Raji (cell line): Measurements from ENCODE around the gene KIF2C.

Experiments used
- POLR2A ChIP-seq: IDR thresholded peaks from 2 replicates; pipeline ENCODE4 v1.6.1; 2011; ENCODE audit warnings: low read depth, low read length, control low read depth; ENCODE audit not compliant: insufficient read depth

Gene KIF2C

DNA sequence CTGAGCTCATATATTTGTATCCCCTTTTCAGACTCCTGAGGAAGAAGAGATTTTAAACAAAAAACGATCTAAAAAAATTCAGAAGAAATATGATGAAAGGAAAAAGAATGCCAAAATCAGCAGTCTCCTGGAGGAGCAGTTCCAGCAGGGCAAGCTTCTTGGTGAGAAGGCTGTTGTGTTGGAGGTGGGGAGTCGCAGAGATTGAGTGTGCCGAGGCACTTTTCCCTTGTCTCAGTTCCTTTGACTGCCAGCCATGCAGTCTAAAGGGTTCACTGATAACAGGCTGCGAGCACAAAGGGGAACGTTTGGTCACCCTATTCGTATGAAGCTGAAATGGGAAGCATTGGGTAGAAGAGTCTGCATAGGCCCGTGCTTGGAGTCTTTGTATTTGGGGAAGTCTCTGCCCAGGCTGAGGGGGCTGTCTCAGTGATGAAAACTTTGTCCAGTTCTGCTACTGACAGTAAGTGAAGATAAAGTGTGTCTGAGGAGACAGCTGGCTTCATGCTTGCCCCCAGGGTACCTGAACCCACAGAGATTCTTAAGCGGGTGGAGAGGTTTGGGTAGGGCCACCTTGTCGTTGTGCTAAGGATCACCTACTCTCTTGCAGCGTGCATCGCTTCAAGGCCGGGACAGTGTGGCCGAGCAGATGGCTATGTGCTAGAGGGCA is 38.5 kb downstream of the KIF2C start:
- TF ChIP-seq POLR2A, result no peak

DNA sequence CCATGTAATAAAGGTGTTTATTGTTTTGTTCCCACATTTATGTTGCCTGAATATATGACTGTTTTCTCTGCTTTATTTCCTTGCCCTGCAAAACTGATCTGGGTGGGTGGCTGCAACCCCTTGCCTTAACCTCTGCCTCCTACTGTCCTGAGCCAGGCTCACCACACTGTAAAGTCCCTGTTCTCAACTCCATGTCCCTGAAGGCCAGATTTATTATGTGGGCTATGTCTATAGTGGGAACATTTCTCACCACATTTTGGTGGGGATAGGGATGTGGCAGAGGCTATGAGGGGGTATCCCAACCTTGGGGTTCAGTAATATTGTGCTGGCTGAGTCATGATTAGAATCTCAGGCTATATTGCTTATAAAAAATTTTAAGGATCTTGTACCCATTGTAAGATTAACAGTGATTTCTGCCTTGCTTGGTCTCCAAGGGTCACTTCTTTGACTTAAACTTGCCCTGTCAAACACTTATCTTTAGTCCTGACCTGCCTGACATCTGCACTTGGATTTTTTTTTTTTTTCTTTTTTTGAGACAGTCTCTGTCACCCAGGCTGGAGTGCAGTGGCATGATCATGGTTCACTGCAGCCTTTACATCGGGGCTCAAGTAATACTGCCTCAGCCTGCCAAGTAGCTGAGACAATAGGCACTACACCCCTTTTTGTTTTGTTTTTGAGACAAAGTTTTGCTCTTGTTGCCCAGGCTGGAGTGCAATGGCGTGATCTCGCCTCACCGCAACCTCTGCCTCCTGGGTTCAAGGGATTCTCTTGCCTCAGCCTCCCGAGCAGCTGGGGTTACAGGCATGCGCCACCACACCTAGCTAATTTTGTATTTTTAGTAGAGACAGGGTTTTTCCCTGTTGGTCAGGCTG is 39.3 kb downstream of the KIF2C start:
- TF ChIP-seq POLR2A, result no peak

DNA sequence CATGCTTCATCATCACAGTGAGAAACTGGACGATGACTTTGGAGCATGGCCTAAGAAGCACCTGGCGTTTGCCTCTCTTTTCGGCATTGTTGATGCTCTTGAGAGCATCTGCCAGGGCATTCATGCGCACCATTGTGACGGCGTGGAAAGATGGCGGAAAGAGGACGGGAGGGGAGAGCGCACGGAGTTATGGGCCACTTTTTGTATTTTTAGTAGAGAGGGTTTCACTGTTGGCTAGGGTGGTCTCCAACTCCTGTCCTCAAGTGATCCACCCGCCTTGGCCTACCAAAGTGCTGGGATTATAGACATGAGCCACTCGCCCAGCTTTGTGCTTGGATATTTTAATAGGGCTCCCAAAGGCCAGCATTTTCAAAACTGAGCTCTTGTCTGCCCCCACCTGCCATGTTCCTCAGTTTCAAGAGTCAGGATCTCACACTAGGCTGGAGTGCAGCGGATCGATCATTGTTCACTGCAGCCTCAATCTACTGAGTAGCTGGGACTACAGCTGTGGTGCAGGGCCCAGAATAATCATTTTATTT is 41.0 kb downstream of the KIF2C start:
- no peak for TF ChIP-seq POLR2A

DNA sequence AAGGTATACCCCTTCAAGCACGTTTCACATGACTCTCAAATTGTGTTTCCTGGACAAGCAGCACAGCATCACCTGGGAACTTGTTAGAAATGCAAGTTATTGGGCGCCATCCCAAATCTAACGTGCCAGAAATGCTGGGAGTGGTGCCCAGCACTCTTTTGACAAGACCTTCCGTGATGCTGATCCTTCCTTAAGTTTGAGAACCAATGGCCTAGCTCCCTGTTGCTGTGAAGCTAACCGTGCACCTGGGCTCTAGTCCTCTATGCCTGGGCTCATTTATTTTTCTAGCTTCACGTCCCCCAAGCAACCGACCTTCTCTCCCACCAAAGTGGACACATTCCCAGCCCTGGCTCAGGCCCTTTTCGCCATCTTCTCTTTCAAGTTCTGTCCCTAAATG is 44.1 kb downstream of the KIF2C start:
- TF ChIP-seq POLR2A, result 0 out of 2 replicates have a peak, but pooled peaks have one; percentile 7

DNA sequence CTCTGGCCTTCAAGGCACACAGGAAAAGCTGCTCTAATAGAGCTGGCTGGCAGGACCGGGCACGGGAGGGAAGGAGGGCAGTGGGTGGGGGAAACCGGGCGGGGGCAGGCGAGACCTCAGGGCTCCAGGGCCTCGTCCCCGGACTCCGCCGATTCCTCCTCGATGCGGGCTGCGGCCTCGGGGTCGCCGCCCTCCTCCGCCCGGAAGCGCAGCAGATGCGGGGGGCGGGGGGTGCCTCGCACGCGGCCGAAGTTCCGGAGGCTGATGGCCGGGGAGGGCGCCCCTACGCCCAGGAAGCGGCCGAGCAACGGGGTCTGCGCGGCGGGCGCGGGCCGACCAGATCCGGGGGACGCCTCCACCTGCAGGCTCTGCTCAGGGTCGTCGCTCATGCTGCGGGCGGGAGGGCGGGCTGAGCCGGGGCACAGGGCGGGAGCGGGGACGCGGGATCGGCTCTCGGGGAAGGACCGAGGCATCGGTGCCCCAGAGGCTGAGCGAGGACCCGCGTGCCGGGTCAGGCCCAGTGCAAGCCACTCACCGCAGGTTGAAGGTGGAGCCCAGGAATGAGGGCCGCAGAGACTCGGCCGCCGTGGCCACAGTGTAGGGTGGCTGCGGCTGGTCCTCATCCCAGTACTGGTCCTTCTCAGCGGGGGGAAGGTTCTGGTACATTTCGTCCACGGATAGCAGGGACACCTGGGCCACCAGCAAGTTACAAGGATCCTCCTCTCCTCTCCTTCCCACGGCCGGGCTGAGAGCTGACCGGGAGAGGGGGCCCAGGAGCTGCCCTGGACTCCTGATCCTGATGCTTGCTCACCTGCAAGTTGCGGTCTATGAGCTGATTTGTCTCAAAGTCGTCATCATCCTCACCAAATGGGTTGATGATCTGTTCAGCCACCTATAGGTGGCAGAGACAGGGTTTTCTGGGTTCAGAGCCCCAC is 44.7 kb downstream of the KIF2C start:
- no peak for TF ChIP-seq POLR2A

DNA sequence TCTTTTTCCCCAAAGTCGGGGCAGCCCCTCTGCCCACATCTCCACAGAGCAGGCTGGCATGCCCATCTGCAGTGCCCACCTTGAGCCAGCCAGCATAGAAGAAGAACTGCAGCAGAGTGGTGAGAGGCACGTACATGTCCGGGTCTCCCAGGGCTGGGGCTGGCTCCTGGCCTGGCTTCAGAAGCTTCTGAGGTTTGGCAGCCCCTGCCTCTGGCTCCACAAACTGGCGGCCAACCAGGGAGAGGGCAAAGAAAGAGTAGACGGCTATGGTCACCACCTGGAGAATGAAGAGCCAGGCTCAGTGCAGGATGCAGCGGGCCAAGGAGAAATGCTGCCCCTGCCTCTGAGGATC is 45.4 kb downstream of the KIF2C start:
- TF ChIP-seq POLR2A, result no peak

DNA sequence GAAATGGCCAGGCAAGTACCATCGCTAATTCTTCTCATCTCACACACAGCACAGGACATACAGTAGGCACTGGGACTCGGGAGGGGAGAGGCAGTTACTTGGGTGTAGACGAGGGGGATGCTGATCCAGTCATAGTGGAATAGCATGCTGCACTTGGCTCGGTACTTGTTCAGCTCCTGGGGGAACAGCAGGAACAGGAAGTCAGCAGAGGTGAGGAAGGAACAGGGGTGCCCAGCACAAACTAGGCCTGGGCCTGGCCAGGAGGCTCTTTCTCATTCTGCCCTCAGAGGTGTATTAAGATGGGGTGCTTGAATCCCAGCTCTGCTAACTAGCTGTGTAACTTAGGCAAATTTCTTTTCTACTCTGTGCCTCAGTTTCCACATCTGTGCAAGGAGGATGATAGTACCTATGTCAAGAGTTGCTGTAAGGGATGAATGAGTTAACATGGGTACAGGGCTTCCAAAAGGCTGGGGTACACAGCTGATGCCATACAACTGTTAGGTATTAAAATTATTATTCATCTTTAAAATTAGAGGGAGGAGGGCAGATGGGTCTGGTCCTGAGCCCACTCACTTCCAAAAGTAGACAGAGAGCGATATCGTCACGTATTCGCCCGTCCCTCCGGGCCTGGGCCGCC is 46.0 kb downstream of the KIF2C start:
- no peak for TF ChIP-seq POLR2A

DNA sequence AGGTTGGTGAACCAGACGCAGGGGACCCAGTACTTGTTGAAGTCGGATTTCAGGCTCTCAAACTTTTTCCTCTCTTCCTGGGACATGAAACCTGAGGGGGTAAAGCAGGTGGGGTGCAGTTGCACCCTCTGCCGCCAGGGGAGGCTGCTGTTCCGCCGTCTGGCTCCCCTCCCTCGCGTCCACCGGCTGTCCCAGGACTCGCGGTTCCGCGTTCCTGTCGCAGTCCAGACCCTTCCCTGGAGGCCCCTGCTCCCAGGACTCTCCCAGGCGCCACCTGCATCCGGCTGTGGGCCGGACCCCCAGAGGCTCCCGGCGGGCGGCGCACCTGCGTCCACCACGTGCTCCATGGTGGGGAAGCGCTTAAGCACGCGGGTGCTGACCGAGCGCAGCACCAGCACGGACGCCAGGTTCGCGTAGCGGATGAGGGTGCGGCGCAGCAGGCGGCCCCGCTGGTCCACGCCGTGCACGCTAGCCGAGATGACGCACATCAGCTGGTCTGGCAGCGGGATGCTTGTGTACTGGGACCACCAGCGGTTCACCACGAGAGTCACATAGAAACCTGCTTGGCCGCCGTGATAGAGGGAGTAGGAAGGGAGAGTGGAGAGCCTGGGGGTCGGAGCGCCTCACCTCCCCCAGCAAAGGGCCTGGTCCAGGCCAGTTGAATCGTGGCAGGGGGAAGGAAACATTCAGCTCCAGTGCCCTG is 46.7 kb downstream of the KIF2C start:
- TF ChIP-seq POLR2A, result 0 out of 2 replicates have a peak, but pooled peaks have one; percentile 29

DNA sequence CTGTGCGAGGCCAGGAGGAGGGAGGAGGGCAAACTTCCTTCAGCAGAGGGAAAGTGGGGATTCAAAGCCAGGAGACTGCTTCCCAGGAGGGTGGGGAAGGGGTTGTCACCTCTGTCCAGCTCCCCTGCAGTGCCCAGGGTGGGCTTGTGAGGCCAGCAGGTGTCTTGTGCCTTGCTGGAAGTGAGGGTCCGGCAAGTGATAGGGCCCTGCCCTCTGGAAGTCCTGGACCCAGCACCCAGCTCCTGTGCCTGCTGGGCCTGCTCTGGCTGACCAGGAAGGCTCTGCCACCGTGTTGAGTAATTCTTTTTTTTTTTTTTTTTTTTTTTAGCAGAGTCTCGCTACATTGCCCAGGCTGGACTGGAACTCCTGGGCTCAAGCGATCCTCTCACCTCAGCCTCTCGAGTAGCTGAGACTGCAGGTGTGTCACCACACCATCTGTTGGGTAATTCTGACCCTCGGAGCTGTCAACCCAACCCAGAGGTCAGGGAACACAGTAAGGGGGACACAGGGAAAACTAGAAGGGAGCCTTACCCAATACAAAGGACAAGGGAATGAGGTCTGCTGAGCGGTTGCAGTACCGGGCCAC is 47.3 kb downstream of the KIF2C start:
- no peak for TF ChIP-seq POLR2A

DNA sequence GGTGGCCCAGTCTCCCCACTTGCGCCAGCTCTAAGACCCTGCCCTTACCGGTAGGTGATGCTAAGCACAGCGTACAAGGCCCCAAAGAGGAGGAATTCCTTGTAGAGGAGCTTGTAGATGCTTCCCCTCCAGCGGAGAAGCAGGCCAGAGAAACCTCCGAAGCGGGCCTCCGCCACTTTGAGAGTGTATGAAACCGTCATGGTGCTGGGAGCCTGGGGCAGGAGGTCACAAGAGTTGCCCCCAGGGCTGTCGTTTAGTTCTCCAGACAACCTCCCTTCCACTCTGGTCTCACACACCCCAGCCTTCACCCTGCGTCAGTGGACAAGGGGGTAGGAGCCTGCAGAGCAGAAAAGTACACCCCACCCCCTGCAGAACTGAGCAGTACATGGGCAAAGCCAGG is 47.9 kb downstream of the KIF2C start:
- no peak for TF ChIP-seq POLR2A

DNA sequence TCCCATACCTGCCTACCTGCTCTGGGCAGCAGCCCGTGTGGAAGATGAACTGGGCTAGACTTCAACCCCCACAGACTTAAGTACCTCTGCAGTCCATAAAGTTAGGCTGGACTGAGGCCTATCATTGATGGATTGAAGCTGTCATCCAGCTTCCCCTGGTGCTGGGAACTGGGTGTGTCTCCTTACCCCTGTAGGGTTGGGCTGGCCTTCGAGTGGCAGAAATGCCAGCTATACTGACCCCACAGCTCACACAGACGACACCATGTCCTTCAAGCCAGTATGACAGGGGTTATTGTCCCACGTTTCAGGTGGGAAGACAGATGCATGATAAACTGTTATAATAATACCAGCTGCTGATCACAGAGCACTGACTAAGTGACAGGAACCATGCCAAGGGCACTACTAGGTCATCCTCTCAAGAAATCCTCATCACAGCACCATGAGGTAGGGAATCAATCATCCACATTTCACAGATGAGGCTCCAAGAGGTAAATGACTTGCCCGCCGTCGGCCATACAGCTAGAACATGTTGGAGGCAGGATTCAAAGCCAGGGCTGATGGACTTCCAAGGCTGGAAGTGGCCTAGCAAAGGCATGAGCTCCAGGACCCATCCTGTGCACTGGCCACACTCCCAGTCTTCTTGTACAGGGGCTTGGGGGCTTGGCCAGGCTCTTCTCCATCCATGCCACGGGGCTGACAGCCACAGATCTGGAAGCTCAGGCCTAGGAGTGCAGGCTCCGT is 48.7 kb downstream of the KIF2C start, which contains the start of gene BEST4:
Gene BEST4, minus strand, starts transcription at position 51 of the 741 bp plus-strand sequence. CDS start 465 bp downstream, outside the sequence.
- TF ChIP-seq POLR2A, result no peak

DNA sequence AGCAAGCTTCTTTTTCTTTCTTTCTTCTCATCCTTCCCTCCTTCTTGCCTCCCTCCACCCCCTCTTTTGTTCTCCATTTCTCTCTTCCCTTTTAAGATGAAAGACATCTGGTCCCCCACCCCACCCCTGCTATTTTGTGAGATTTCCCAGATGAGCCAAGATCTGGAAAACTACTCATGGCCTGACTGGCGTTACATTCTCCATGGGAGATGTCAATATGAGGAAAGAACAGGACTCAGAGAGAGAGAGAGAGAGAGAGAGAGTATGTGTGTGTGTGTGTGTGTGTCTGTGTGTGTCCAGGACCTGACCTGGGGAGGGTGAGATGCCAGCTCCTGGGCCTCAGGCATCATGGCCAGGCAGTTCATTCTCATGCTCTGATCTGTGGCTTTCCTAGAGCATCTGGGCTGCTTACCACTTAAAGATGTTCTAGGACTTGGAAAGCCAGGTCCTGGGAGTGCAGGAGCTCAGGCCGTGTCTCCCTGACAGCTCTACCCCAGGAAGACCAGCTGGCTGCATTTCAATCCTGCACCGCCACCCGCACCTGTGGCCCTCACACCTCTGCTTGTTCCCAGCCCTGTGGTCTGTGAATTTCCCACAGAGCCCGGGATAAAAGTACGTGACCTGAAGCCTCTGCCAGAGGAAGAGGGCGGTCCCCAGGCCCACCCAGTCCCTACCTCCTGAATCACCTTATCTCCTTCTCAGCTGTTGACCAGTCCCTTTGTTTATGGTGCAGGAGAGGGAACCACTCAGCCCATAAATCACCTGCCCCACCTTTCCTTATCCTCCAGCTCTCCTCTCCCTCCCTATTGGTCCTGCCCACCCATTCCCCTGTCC is 51.5 kb downstream of the KIF2C start:
- no peak for TF ChIP-seq POLR2A
